COR-L47 (cell line): ENCODE measurements around the gene MYOZ3.

Source experiments
- DNase-seq: peaks from one replicate; lab custom pipeline; 2025; lab: John Stamatoyannopoulos, UW

Gene MYOZ3

GRCh38 chr5:150700594-150701377, 39.7 kb downstream of the MYOZ3 start, which contains the start of gene RBM22:
Gene RBM22 (minus strand): TSS chr5:150701062. CDS start chr5:150700985, 77 bp downstream.
- DNase-seq = peak; percentile 89

- DNase-seq = no peak
Measured at GRCh38 chr5:150703762-150704161, 42.7 kb downstream of the MYOZ3 start.

- DNase-seq = no peak
Measured at GRCh38 chr5:150706776-150707390, 45.8 kb downstream of the MYOZ3 start.

- DNase-seq = no peak
Measured at GRCh38 chr5:150710165-150710564, 49.1 kb downstream of the MYOZ3 start.

GRCh38 chr5:150723845-150724244, 62.8 kb downstream of the MYOZ3 start:
- no peak for DNase-seq
